ENCODE data around the gene MCTP2.
"Not testable (repeated sequence)": the region's sequence is repeated elsewhere in the genome, so short reads cannot be mapped to it uniquely, and the experiment has no call there.

MCTP2 gene

GRCh38 chr15:94235646-94236045, 4.3 kb downstream of the MCTP2 start:
- no peak for DNase-seq (ENCODE audit: low spot score)

GRCh38 chr15:94236608-94237007, 5.2 kb downstream of the MCTP2 start:
- no peak for DNase-seq (ENCODE audit: low spot score)

- no peak for DNase-seq (ENCODE audit: low spot score)
These were observed 6.5 kb downstream of the MCTP2 start for GRCh38 chr15:94237903-94238302.

- DNase-seq (ENCODE audit: low spot score), result no peak
These were observed 7.3 kb downstream of the MCTP2 start for GRCh38 chr15:94238539-94239118.

DNA sequence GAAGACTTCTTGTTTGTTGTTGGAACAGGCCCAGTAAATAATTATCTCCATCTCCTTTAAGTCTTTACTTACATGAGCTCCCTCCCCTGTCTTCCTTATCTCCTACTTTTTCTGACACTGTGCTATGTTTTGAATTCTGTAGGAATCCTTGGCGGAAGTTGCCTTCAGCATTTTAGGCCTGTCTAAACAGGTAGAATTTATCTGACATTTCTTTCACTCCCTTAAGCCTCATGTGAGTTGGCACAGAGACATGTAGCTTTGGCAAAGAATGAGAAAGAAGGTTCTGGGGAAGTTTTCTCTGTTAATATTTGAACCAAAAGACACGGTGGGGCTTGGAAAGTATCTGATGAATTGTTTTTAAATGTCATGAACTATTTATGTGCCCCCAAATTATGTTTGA, 8.1 kb downstream of the MCTP2 start:
- DNase-seq (ENCODE audit: low spot score), result no peak

- DNase-seq (ENCODE audit: low spot score), result no peak
These were observed 9.1 kb downstream of the MCTP2 start for GRCh38 chr15:94240480-94240879.

DNA sequence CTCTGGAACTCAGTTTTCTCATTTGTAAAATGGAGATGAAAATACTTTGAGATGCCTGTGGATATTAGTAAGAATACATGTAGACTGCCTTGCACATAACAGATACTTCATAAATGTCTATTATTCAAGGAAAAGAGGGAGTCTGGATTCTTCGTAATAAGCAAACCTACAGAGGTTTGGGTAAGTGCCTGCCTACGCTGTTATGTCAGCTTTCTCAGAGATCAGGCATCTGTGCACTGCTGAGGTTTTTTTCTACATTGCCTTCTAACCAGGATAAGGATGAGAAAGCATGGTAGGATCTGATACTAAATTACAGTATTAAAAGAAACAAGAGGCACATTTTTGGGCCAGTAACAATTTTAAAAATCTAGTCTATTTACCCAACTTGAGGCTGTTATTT, 10.9 kb downstream of the MCTP2 start:
- no peak for DNase-seq (ENCODE audit: low spot score)

- not testable (repeated sequence) for DNase-seq (ENCODE audit: low spot score)
These were observed 11.6 kb downstream of the MCTP2 start for GRCh38 chr15:94243003-94243402.

GRCh38 chr15:94243418-94243817, 12.1 kb downstream of the MCTP2 start:
- DNase-seq (ENCODE audit: low spot score), result no peak

GRCh38 chr15:94246016-94246415, 14.7 kb downstream of the MCTP2 start:
- DNase-seq (ENCODE audit: low spot score), result no peak

DNA sequence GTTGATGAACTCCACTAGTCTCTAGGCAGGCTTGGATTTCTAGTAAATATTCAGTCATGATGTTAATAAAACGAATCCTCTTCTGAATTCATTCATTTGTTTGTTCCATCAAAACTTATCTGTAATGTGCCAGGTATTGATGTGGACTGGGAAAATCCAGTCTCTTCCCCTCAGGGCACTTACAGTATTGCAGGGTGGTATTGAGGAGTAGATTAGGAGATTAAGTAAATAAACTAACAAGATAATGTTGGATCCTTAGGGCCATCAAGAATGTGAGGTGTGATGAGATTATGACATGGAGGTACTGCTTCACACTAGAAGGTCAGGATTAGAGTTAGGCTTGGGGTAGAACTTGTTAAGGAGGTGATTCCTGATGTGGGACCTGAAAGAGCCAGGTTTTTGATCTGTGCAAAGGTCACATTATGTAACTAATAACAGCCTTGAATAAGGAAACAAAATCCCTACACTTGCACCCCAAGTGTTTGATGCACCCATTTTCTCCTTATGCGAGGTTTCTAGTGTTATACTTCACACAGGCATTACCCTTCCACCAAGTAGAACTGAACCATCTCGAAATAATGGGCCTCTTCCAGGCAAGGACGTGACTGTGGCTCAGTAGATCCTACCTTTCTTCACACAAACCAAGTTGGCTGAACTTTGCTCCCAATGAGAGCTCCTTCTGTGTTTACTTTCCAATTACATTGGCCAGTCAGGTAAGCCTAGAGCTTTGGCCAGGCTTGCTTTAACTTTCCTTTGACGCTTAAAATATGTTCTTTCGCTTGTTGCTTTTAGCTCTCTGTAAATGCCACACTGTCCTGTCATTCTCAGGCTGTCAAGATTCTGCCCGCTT, 16.7 kb downstream of the MCTP2 start:
- no peak for DNase-seq (ENCODE audit: low spot score)

- DNase-seq (ENCODE audit: low spot score), result no peak
These were observed 19.4 kb downstream of the MCTP2 start for GRCh38 chr15:94250801-94251200.

DNA sequence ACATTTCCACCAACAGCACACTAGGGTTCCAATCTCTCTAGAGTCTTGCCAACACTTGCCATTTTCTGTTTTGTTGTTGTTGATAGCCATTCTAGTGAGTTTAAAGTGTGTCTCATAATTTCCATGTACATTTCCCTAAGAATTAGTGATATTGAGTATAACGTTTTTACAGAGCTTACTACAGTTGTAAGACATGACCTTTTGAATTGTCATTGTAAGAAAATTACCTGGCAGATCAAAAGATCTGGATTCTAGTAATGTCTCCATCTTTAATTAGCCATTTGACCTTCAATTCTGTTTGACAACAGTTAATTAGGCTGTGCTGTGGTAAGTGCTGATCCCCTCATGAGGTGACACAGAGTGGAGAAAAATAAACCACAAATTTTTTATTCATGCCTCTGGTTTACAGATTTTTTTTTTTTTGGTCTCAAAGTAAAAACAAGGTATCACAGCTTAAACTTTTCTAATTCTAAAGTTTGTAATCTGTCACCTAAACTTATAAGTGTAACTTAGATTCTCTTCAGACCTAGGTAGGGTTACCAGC, 20.9 kb downstream of the MCTP2 start:
- no peak for DNase-seq (ENCODE audit: low spot score)

DNA sequence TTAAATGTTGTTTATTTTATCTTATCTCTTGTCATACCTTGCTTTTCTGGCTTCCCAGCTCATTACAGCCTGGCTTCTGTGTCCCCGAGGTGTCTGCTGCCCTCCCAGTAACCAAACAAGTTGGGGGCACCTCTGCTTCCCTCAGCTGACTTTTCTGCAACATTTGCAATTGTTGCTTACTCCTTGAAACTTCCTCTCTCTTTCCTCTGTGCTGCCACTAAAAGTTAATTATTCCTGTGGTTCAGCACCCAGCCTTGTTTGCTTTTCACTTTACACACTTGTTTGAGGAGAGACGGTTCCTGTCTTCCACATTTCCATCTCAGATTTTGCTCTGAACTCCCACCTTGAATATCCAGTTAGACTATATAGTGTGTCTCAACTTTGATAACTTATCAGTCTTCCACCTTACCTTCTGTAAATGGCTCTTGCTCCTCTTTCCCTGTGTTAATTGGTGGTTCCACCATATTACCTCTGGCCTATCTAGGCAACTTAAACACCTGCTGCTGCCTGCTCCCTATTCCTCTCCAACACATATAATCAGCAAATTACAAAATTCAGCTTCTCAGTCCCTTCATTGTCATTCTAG, 21.6 kb downstream of the MCTP2 start:
- DNase-seq (ENCODE audit: low spot score), result no peak

DNA sequence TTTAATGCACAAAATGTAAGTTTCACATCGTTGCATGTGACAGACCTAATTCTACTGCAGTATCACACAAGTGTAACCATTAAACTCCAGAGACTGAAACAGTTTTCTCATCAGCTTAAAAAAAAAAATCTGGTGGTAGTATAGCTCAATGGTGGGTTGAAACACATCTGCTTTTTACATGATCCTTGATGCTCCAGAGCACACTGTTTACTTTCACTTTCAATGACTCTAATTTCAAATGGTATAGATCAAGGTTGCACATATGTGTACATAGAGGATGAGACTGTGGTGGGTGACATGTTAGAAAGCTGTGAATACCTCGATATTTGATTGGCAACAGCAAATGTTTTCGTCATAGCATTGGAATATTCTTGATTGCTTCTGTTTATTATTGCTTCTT, 22.4 kb downstream of the MCTP2 start:
- no peak for DNase-seq (ENCODE audit: low spot score)

GRCh38 chr15:94255540-94255939, 24.2 kb downstream of the MCTP2 start:
- no peak for DNase-seq (ENCODE audit: low spot score)

GRCh38 chr15:94256511-94256910, 25.1 kb downstream of the MCTP2 start:
- no peak for DNase-seq (ENCODE audit: low spot score)

GRCh38 chr15:94257776-94258175, 26.4 kb downstream of the MCTP2 start:
- not testable (repeated sequence) for DNase-seq (ENCODE audit: low spot score)

DNA sequence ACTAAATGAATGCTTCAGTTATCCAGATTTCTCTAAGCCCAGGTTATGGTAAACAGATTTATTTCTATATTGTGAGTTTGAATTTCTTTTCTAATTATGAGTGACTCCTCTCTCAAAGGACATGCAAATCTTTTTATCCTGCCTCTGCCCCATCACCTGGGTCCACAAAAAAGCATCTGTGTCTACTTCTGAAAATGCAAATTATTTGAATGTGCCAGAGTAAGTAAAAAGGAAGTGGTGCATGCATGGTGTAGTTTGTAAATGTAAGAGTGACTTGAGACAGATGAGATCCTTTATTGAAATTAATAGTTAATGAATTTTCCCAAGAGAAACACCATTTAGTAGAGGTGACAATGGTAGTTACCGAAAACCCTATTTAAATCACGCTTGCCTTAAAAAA, 26.9 kb downstream of the MCTP2 start:
- no peak for DNase-seq (ENCODE audit: low spot score)

DNA sequence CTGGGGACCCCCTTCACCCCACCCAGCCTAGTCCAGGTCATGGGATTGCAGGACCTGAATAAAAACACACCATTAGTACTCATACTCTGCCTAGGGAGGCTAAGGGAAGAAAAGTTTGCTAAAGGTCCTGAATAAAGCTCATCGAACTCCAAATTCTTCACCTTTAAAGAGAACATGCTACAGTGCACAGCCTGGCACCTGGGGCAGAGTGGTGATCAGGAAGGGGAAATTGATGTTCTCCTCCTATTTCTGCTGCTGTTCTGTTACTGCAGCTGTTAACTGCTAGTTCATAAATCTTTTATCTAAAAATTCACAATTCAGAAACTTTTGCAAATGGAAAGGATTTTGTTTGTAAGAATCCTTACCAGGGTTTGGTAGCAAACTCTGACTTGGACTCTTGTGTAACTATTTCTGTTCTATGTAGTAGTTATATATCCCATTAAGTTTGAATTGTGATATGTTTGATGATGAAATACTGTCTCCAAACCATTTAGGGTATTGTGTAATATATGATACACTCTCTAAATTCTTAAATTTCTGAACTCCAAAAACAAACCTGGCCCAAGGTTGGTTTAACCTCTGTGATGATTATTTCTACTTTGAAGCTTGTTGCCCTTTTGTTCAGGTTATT, 27.9 kb downstream of the MCTP2 start:
- no peak for DNase-seq (ENCODE audit: low spot score)

- no peak for DNase-seq (ENCODE audit: low spot score)
These were observed 28.5 kb downstream of the MCTP2 start for GRCh38 chr15:94259863-94260262.

DNA sequence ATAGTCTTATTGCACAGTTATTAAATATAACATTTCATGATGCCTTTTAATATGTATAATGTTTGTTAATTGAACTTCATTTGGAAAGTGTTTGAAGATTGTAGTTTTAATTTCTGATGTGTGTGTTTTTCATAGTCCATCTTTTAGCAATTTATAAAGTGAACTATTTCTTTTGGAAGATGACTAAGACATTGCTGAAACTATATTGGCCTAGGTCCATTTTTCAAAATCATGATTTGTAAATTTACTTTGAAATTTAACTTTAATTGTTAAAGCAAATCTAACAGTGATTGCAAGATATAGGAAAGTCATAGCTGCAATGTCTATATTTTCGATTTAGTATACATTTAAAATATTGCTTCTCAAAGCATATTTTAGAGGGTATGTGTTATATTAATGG, 30.8 kb downstream of the MCTP2 start:
- DNase-seq (ENCODE audit: low spot score), result no peak
